ENCODE results near the gene HSPA9. TPM values are rescaled to one million over a fixed set of nuclear protein-coding genes. Genes with fewer than 3 reads are reported as not detected.

The HSPA9 gene
- total RNA-seq, 1 experiment from 2014 or later: 424 TPM

- intact Hi-C loops (cut with micrococcal nuclease; ENCODE audit: unreplicated experiment): no loop called here
- Histone ChIP-seq H3K36me3 (ENCODE audit: control insufficient read depth, insufficient read depth, low read length) (peaks cover 31% of the 10 kb centered on the region), H3K9me3 (ENCODE audit: control insufficient read depth, insufficient read depth, low read depth, low read length) (no peaks in the 10 kb centered on the region), H3K4me1 (ENCODE audit: control insufficient read depth, insufficient read depth, low read length) (no peaks in the 10 kb centered on the region), H3K27ac (ENCODE audit: low read length) (no peak overlapping the region), H3K4me3 (ENCODE audit: low read depth in 2 of 2, low read length in 2 of 2) (no peak overlapping the region), H3K27me3 (ENCODE audit: control insufficient read depth, insufficient read depth, low read length) (no peaks in the 10 kb centered on the region)
- 0 out of 2 replicates have a peak, but pooled peaks have one; percentile 30 for TF ChIP-seq POLR2AphosphoS5 (IDR thresholded peaks at IDR 0.05; ENCODE audit: low read depth, low read length)
- TF ChIP-seq, protein P1, sequence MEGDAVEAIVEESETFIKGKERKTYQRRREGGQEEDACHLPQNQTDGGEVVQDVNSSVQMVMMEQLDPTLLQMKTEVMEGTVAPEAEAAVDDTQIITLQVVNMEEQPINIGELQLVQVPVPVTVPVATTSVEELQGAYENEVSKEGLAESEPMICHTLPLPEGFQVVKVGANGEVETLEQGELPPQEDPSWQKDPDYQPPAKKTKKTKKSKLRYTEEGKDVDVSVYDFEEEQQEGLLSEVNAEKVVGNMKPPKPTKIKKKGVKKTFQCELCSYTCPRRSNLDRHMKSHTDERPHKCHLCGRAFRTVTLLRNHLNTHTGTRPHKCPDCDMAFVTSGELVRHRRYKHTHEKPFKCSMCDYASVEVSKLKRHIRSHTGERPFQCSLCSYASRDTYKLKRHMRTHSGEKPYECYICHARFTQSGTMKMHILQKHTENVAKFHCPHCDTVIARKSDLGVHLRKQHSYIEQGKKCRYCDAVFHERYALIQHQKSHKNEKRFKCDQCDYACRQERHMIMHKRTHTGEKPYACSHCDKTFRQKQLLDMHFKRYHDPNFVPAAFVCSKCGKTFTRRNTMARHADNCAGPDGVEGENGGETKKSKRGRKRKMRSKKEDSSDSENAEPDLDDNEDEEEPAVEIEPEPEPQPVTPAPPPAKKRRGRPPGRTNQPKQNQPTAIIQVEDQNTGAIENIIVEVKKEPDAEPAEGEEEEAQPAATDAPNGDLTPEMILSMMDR (IDR thresholded peaks at IDR 0.05): no peak
- ChIA-PET CTCF (no interaction called here), POLR2A (interaction anchor here (0.7 kb wide), 1 partner anchor 21 kb away, joined by 9 read pairs; no protein-coding TSS in a partner anchor)
- ATAC-seq: peak; percentile 8; the same call in 1 of the 2 replicates
- no TSS peak for BruUV-seq (replicated peaks)
- no peak for DNase-seq (ENCODE audit: low read depth, low spot score)
- in situ Hi-C loops (cut with HindIII; ENCODE audit: low pct_unique_long_range_greater_than_20kb, low sequenced_read_pairs): no loop called here
These were observed 22.5 kb downstream of the HSPA9 start for GRCh38 chr5:138552657-138553056.

- Histone ChIP-seq H3K27ac (ENCODE audit: low read length) (no peak overlapping the region), H3K4me3 (ENCODE audit: low read depth in 2 of 2, low read length in 2 of 2) (no peak overlapping the region), H3K4me1 (ENCODE audit: control insufficient read depth, insufficient read depth, low read length) (peaks cover 6% of the 10 kb centered on the region; the same call in 1 of the 2 replicates), H3K36me3 (ENCODE audit: control insufficient read depth, insufficient read depth, low read length) (peaks cover 2% of the 10 kb centered on the region; the same call in 1 of the 2 replicates), H3K27me3 (ENCODE audit: control insufficient read depth, insufficient read depth, low read length) (no peaks in the 10 kb centered on the region), H3K9me3 (ENCODE audit: control insufficient read depth, insufficient read depth, low read depth, low read length) (no peaks in the 10 kb centered on the region)
- in situ Hi-C loops (cut with HindIII; ENCODE audit: low pct_unique_long_range_greater_than_20kb, low sequenced_read_pairs): no loop called here
- intact Hi-C loops (cut with micrococcal nuclease; ENCODE audit: unreplicated experiment): no loop called here
- no peak for TF ChIP-seq REST (IDR thresholded peaks at IDR 0.05; ENCODE audit: insufficient read depth in 1 of 2, low read depth in 2 of 2, low read length in 1 of 2)
- no peak for TF ChIP-seq POLR2AphosphoS5 (IDR thresholded peaks at IDR 0.05; ENCODE audit: low read depth, low read length)
- TF ChIP-seq, protein P1 (IDR thresholded peaks at IDR 0.05): no peak
- TF ChIP-seq SIN3A (IDR thresholded peaks at IDR 0.05; ENCODE audit: borderline replicate concordance, insufficient read depth, low read depth, low read length): no peak
- TF ChIP-seq TCF7L2 (IDR thresholded peaks at IDR 0.05; ENCODE audit: low read depth, low read length): no peak
- ATAC-seq (no peak), DNase-seq (ENCODE audit: low read depth, low spot score) (no peak)
- ChIA-PET POLR2A (no interaction called here), CTCF (no interaction called here)
- BruUV-seq (replicated peaks): no TSS peak
These were observed 25.8 kb downstream of the HSPA9 start for GRCh38 chr5:138549414-138549813.
